ENCODE measurements around the gene GSG1.
"Not testable (repeated sequence)": the region's sequence is repeated elsewhere in the genome, so short reads cannot be mapped to it uniquely, and the experiment has no call there.

GSG1 gene

GRCh38 chr12:13073173-13073572 is 30.3 kb downstream of the GSG1 start:
- H3K27ac Mint-ChIP-seq, result no peak overlapping the region
- no peaks in the 10 kb centered on the region for H3K27me3 Mint-ChIP-seq
- H3K4me1 Mint-ChIP-seq, result no peaks in the 10 kb centered on the region
- ATAC-seq (ENCODE audit: low read depth), result no peak
- DNase-seq (ENCODE audit: low spot score in 2 of 2), result no peak
- H3K9me3 Mint-ChIP-seq, result no peaks in the 10 kb centered on the region
- no peak overlapping the region for H3K4me3 Mint-ChIP-seq
- peaks cover 37% of the 10 kb centered on the region for H3K36me3 Mint-ChIP-seq

GRCh38 chr12:13071305-13072280 is 31.9 kb downstream of the GSG1 start:
- no peaks in the 10 kb centered on the region for H3K27me3 Mint-ChIP-seq
- no peak for ATAC-seq (ENCODE audit: low read depth)
- H3K4me1 Mint-ChIP-seq, result no peaks in the 10 kb centered on the region
- no peak for DNase-seq (ENCODE audit: low spot score in 2 of 2)
- H3K4me3 Mint-ChIP-seq, result no peak overlapping the region
- H3K27ac Mint-ChIP-seq, result peak overlapping the region; percentile 2
- H3K36me3 Mint-ChIP-seq, result peaks cover 37% of the 10 kb centered on the region
- H3K9me3 Mint-ChIP-seq, result no peaks in the 10 kb centered on the region

- Mint-ChIP-seq H3K9me3 (no peaks in the 10 kb centered on the region), H3K4me3 (no peak overlapping the region), H3K27ac (no peak overlapping the region), H3K36me3 (peaks cover 37% of the 10 kb centered on the region), H3K27me3 (no peaks in the 10 kb centered on the region), H3K4me1 (no peaks in the 10 kb centered on the region)
- DNase-seq (ENCODE audit: low spot score in 2 of 2) (no peak), ATAC-seq (ENCODE audit: low read depth) (no peak)
These were observed 34.1 kb downstream of the GSG1 start for GRCh38 chr12:13069380-13069779.

- ATAC-seq (ENCODE audit: low read depth), result no peak
- Mint-ChIP-seq H3K4me1 (no peaks in the 10 kb centered on the region), H3K9me3 (no peaks in the 10 kb centered on the region), H3K27ac (no peak overlapping the region), H3K4me3 (no peak overlapping the region), H3K27me3 (no peaks in the 10 kb centered on the region), H3K36me3 (peaks cover 32% of the 10 kb centered on the region)
- DNase-seq (ENCODE audit: low spot score in 2 of 2), result no peak
These were observed 36.1 kb downstream of the GSG1 start for GRCh38 chr12:13067322-13067721.

GRCh38 chr12:13066459-13066858 is 37.0 kb downstream of the GSG1 start:
- Mint-ChIP-seq H3K4me3 (no peak overlapping the region), H3K27ac (no peak overlapping the region), H3K9me3 (no peaks in the 10 kb centered on the region), H3K36me3 (peaks cover 37% of the 10 kb centered on the region), H3K4me1 (no peaks in the 10 kb centered on the region), H3K27me3 (no peaks in the 10 kb centered on the region)
- DNase-seq (ENCODE audit: low spot score in 2 of 2) (no peak), ATAC-seq (ENCODE audit: low read depth) (no peak)

- ATAC-seq (ENCODE audit: low read depth) (no peak), DNase-seq (ENCODE audit: low spot score in 2 of 2) (no peak)
- Mint-ChIP-seq H3K4me1 (no peaks in the 10 kb centered on the region), H3K36me3 (peaks cover 38% of the 10 kb centered on the region), H3K9me3 (no peaks in the 10 kb centered on the region), H3K27ac (no peak overlapping the region), H3K4me3 (no peak overlapping the region), H3K27me3 (no peaks in the 10 kb centered on the region)
These were observed 37.5 kb downstream of the GSG1 start for GRCh38 chr12:13066014-13066413.

GRCh38 chr12:13062669-13063068 is 40.8 kb downstream of the GSG1 start:
- Mint-ChIP-seq H3K4me3 (no peak overlapping the region), H3K36me3 (peaks cover 44% of the 10 kb centered on the region), H3K27ac (no peak overlapping the region), H3K4me1 (no peaks in the 10 kb centered on the region), H3K9me3 (no peaks in the 10 kb centered on the region), H3K27me3 (no peaks in the 10 kb centered on the region)
- ATAC-seq (ENCODE audit: low read depth), result no peak
- no peak for DNase-seq (ENCODE audit: low spot score in 2 of 2)

- ATAC-seq (ENCODE audit: low read depth) (no peak), DNase-seq (ENCODE audit: low spot score in 2 of 2) (no peak)
- Mint-ChIP-seq H3K27me3 (no peaks in the 10 kb centered on the region), H3K4me1 (no peaks in the 10 kb centered on the region), H3K36me3 (peaks cover 41% of the 10 kb centered on the region), H3K4me3 (no peak overlapping the region), H3K9me3 (no peaks in the 10 kb centered on the region), H3K27ac (no peak overlapping the region)
These were observed 42.1 kb downstream of the GSG1 start for GRCh38 chr12:13061377-13061776.

GRCh38 chr12:13060581-13060980 is 42.9 kb downstream of the GSG1 start:
- H3K27ac Mint-ChIP-seq, result no peak overlapping the region
- DNase-seq (ENCODE audit: low spot score in 2 of 2) (no peak), ATAC-seq (ENCODE audit: low read depth) (no peak)
- no peaks in the 10 kb centered on the region for H3K27me3 Mint-ChIP-seq
- no peak overlapping the region for H3K4me3 Mint-ChIP-seq
- H3K36me3 Mint-ChIP-seq, result peaks cover 46% of the 10 kb centered on the region
- no peaks in the 10 kb centered on the region for H3K9me3 Mint-ChIP-seq
- no peaks in the 10 kb centered on the region for H3K4me1 Mint-ChIP-seq

GRCh38 chr12:13053617-13054016 is 49.9 kb downstream of the GSG1 start:
- not testable (repeated sequence) for H3K4me1 Mint-ChIP-seq; H3K4me3 Mint-ChIP-seq; H3K27ac Mint-ChIP-seq; H3K9me3 Mint-ChIP-seq; ATAC-seq (ENCODE audit: low read depth); DNase-seq (ENCODE audit: low spot score in 2 of 2); H3K27me3 Mint-ChIP-seq
- H3K36me3 Mint-ChIP-seq, result peaks cover 24% of the 10 kb centered on the region

GRCh38 chr12:13052421-13052820 is 51.0 kb downstream of the GSG1 start:
- peaks cover 19% of the 10 kb centered on the region for H3K36me3 Mint-ChIP-seq
- H3K4me1 Mint-ChIP-seq, result peaks cover 5% of the 10 kb centered on the region
- DNase-seq (ENCODE audit: low spot score in 2 of 2), result no peak
- H3K9me3 Mint-ChIP-seq, result peaks cover 8% of the 10 kb centered on the region
- ATAC-seq (ENCODE audit: low read depth), result no peak
- H3K27me3 Mint-ChIP-seq, result no peaks in the 10 kb centered on the region
- H3K4me3 Mint-ChIP-seq, result no peak overlapping the region
- H3K27ac Mint-ChIP-seq, result no peak overlapping the region

- Mint-ChIP-seq H3K9me3 (peaks cover 8% of the 10 kb centered on the region), H3K36me3 (peaks cover 6% of the 10 kb centered on the region), H3K27ac (peak overlapping the region; percentile 75), H3K27me3 (no peaks in the 10 kb centered on the region), H3K4me3 (no peak overlapping the region), H3K4me1 (peaks cover 15% of the 10 kb centered on the region)
- no peak for ATAC-seq (ENCODE audit: low read depth)
- no peak for DNase-seq (ENCODE audit: low spot score in 2 of 2)
These were observed 53.7 kb downstream of the GSG1 start for GRCh38 chr12:13049816-13050215.

GRCh38 chr12:13046964-13047363 is 56.5 kb downstream of the GSG1 start:
- Mint-ChIP-seq H3K4me3 (no peak overlapping the region), H3K27ac (no peak overlapping the region), H3K9me3 (no peaks in the 10 kb centered on the region), H3K36me3 (no peaks in the 10 kb centered on the region), H3K27me3 (no peaks in the 10 kb centered on the region), H3K4me1 (peaks cover 17% of the 10 kb centered on the region)
- ATAC-seq (ENCODE audit: low read depth) (no peak), DNase-seq (ENCODE audit: low spot score in 2 of 2) (no peak)

GRCh38 chr12:13045816-13046215 is 57.7 kb downstream of the GSG1 start:
- Mint-ChIP-seq H3K27ac (no peak overlapping the region), H3K9me3 (no peaks in the 10 kb centered on the region), H3K27me3 (no peaks in the 10 kb centered on the region), H3K36me3 (no peaks in the 10 kb centered on the region), H3K4me1 (peaks cover 14% of the 10 kb centered on the region), H3K4me3 (peak overlapping the region; percentile 13)
- no peak for DNase-seq (ENCODE audit: low spot score in 2 of 2)
- no peak for ATAC-seq (ENCODE audit: low read depth)

GRCh38 chr12:13044906-13045299 is 58.6 kb downstream of the GSG1 start:
- Mint-ChIP-seq H3K27ac (peak overlapping the region; percentile 48), H3K36me3 (no peaks in the 10 kb centered on the region), H3K4me3 (peak overlapping the region; percentile 89), H3K9me3 (no peaks in the 10 kb centered on the region), H3K4me1 (peaks cover 14% of the 10 kb centered on the region), H3K27me3 (no peaks in the 10 kb centered on the region)
- ATAC-seq (ENCODE audit: low read depth), result no peak
- no peak for DNase-seq (ENCODE audit: low spot score in 2 of 2)

Measured in memory B cell (primary cell).